CD4-positive, alpha-beta memory T cell (primary cell): ENCODE measurements around the gene PEAK3. TPM values are rescaled to one million over a fixed set of nuclear protein-coding genes. Genes with fewer than 3 reads are reported as not detected.

Experiments
- CTCF ChIA-PET: fragments of 350-600 bp; sonication (Branson Sonifier 250); formaldehyde crosslinking; loops from one replicate; lab custom pipeline; 2021; ENCODE audit warnings: inconsistent platforms; ENCODE audit not compliant: partially characterized antibody; lab: Charles Lee
- POLR2A ChIA-PET: fragments of 350-600 bp; sonication (Branson Sonifier 250); formaldehyde crosslinking; loops from one replicate; lab custom pipeline; 2021; ENCODE audit not compliant: partially characterized antibody; lab: Charles Lee
- DNase-seq, 5 donors: peaks; one replicate each; pipeline versions ENCODE4 v3.0.0 to v3.0.0-alpha.2; 2020 to 2022; ENCODE audit warnings: mixed read lengths in 1 of 5
- H3K27ac ChIP-seq: one replicate; pipeline ENCODE4 v1.7.0; 2013; ENCODE audit warnings: low read depth, low read length
- H3K27me3 ChIP-seq: 2 replicates; pipeline ENCODE4 v1.7.0; 2013; ENCODE audit warnings: mild to moderate bottlenecking, low read length, moderate library complexity; ENCODE audit not compliant: insufficient read depth
- H3K36me3 ChIP-seq: 2 replicates; pipeline ENCODE4 v1.7.0; 2013; ENCODE audit warnings: mild to moderate bottlenecking, low read length, moderate library complexity; ENCODE audit not compliant: insufficient read depth
- H3K4me1 ChIP-seq: 2 replicates; pipeline ENCODE4 v1.7.0; 2013; ENCODE audit warnings: mild to moderate bottlenecking, low read length, moderate library complexity; ENCODE audit not compliant: insufficient read depth
- H3K4me3 ChIP-seq, 2 donors: one replicate each; pipeline ENCODE4 v1.7.0; 2013; ENCODE audit warnings: low read length in 2 of 2, mild to moderate bottlenecking in 1 of 2
- H3K9me3 ChIP-seq, 2 donors: one replicate each; pipeline ENCODE4 v1.7.0; 2013; ENCODE audit warnings: low read length in 2 of 2, control low read depth in 1 of 2; ENCODE audit not compliant: control insufficient read depth in 1 of 2
- H3K27ac Mint-ChIP-seq, 7 donors: one replicate each; pipeline ENCODE4 v1.8.0; 2020 to 2021; ENCODE audit warnings: mixed read lengths in 7 of 7, mild to moderate bottlenecking in 6 of 7, inconsistent platforms in 3 of 7, moderate library complexity in 3 of 7
- H3K27me3 Mint-ChIP-seq, 2 donors: one replicate each; pipeline ENCODE4 v1.8.0; 2020 to 2021; ENCODE audit warnings: mixed read lengths in 2 of 2
- H3K36me3 Mint-ChIP-seq, 2 donors: one replicate each; pipeline ENCODE4 v1.8.0; 2020 to 2021; ENCODE audit warnings: mixed read lengths in 2 of 2, inconsistent platforms in 1 of 2, mild to moderate bottlenecking in 1 of 2
- H3K4me1 Mint-ChIP-seq, 4 donors: one replicate each; pipeline ENCODE4 v1.8.0; 2020 to 2021; ENCODE audit warnings: mixed read lengths in 4 of 4, mild to moderate bottlenecking in 1 of 4
- H3K4me3 Mint-ChIP-seq, 8 donors: one replicate each; pipeline ENCODE4 v1.8.0; 2020 to 2021; ENCODE audit warnings: mixed read lengths in 8 of 8, mild to moderate bottlenecking in 7 of 8, moderate library complexity in 6 of 8, inconsistent platforms in 3 of 8
- H3K9me3 Mint-ChIP-seq, 8 donors: one replicate each; pipeline ENCODE4 v1.8.0; 2020 to 2021; ENCODE audit warnings: mixed read lengths in 8 of 8, mild to moderate bottlenecking in 5 of 8, inconsistent platforms in 3 of 8, moderate library complexity in 1 of 8
- intact Hi-C: fragments of 100-400 bp; cut with micrococcal nuclease; formaldehyde crosslinking; loops from one replicate; pipeline ENCODE4 v1.15.1; 2023
- polyA plus RNA-seq, 2 donors: library from polyadenylated mRNA; unstranded; fragments of 300-500 nt; fragmentation: Illumina TruSeq; gene quantifications; one replicate each; pipeline ENCODE4 v1.2.3, GENCODE V29; 2021
- total RNA-seq, 2 experiments: library from RNA; stranded (reverse); gene quantifications; one replicate each; pipeline ENCODE4 v1.2.3, GENCODE V29; 2021

The PEAK3 gene
- total and polyA plus RNA-seq, 4 experiments from 2014 or later: 0.07 to 0.11 (median 0.07) TPM; not detected in 1

- peak overlapping the region in 1 of 2 donors; percentile 88 for H3K4me3 ChIP-seq
- peaks cover 78% of the 10 kb centered on the region for H3K4me1 ChIP-seq
- peak overlapping the region; percentile 98 for H3K27ac ChIP-seq
- peaks cover 16% of the 10 kb centered on the region for H3K36me3 ChIP-seq
- CTCF ChIA-PET: interaction anchor here (0.6 to 4.8 kb wide), 13 partner anchors 10 to 342 kb away, joined by 3 to 75 read pairs (median 4); partner anchors contain the start of genes AMH and AP3D1
- peaks cover 0 to 5% (median 0%) of the 10 kb centered on the region in 8 donors for H3K9me3 Mint-ChIP-seq
- POLR2A ChIA-PET: interaction anchor here (1.0 to 10.5 kb wide), 12 partner anchors 17 to 239 kb away, joined by 3 to 325 read pairs (median 4); partner anchors contain the start of genes AMH, AP3D1, GADD45B and JSRP1
- no peak for DNase-seq
- H3K4me3 Mint-ChIP-seq: peak overlapping the region; percentile 86 to 100 (median 98)
- H3K36me3 Mint-ChIP-seq: peaks cover 11 to 45% of the 10 kb centered on the region in 2 donors
- no peaks in the 10 kb centered on the region for H3K9me3 ChIP-seq
- peak overlapping the region; percentile 84 to 99 (median 97) for H3K27ac Mint-ChIP-seq
- intact Hi-C loops: loop anchor here (5.0 kb wide), 1 partner anchor 238 kb away; the partner anchor contains the start of gene GADD45B
- H3K27me3 ChIP-seq: no peaks in the 10 kb centered on the region
- H3K4me1 Mint-ChIP-seq: peaks cover 43 to 81% (median 64%) of the 10 kb centered on the region in 4 donors
- H3K27me3 Mint-ChIP-seq: peaks cover 2 to 5% of the 10 kb centered on the region in 2 donors
These were observed 42.8 kb downstream of the PEAK3 start for GRCh38 chr19:2239173-2239572.

GRCh38 chr19:2237869-2238153 lies 44.2 kb downstream of the PEAK3 start:
- CTCF ChIA-PET: interaction anchor here (0.6 to 4.8 kb wide), 9 partner anchors 16 to 383 kb away, joined by 3 to 75 read pairs (median 5); no protein-coding TSS in a partner anchor
- H3K4me1 Mint-ChIP-seq: peaks cover 44 to 80% (median 64%) of the 10 kb centered on the region in 4 donors
- peaks cover 8% of the 10 kb centered on the region for H3K36me3 ChIP-seq

DNA sequence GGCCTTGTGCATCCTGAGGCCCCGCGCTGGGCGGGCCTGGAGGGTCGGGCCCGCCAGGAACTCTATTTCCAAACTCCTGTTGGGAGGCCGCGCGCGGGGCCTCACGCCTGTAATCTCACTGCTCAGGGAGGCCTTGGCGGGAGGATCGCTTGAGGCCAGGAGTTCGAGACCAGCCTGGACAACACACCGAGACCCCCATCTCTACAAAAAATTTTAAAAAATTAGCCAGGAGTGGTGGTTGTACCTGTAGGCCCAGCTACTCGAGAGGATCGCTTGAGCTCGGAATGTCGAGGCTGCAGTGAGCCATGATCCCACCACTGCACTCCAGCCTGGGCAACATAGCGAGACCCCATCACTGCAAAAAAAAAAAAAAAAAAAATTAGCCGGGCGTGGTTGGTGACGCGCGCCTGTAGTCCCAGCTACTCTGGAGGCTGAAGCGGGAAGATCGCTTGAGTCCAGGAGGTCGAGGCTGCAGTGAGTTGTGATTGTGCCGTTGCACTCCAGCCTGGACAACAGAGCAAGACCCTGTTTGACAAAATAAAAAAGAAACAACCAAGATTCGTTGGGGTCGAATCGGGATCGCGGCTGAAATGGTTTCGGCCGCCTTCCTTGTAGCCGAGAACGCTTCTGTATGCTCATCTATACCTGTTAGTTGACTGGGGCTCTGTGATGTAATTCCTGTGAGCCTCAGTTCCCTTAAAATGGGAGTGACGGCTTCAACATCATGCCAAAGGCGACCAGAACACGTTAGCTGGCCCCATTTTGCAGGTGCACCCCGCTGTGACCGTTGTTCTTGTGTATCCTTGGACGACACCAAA lies 44.7 kb downstream of the PEAK3 start:
- Mint-ChIP-seq H3K4me1 (peaks cover 39 to 74% (median 59%) of the 10 kb centered on the region in 4 donors), H3K4me3 (peak overlapping the region; percentile 86 to 100 (median 98)), H3K9me3 (peaks cover 0 to 5% (median 0%) of the 10 kb centered on the region in 8 donors), H3K27ac (peak overlapping the region; percentile 84 to 99 (median 97)), H3K36me3 (peaks cover 5 to 44% of the 10 kb centered on the region in 2 donors), H3K27me3 (peaks cover 2 to 5% of the 10 kb centered on the region in 2 donors)
- intact Hi-C loops: loop anchor here (5.0 kb wide), 1 partner anchor 240 kb away; the partner anchor contains the start of gene GADD45B
- ChIA-PET POLR2A (interaction anchor here (0.9 to 10.5 kb wide), 6 partner anchors 19 to 381 kb away, joined by 3 to 325 read pairs (median 8); partner anchors contain the start of genes AMH, AP3D1, JSRP1 and TIMM13), CTCF (interaction anchor here (1.2 to 4.8 kb wide), 8 partner anchors 16 to 383 kb away, joined by 3 to 75 read pairs (median 8); no protein-coding TSS in a partner anchor)
- Histone ChIP-seq H3K27me3 (no peaks in the 10 kb centered on the region), H3K4me1 (peaks cover 69% of the 10 kb centered on the region), H3K4me3 (peak overlapping the region; percentile 38 to 88), H3K36me3 (peaks cover 6% of the 10 kb centered on the region), H3K9me3 (no peaks in the 10 kb centered on the region), H3K27ac (peak overlapping the region; percentile 98)
- no peak for DNase-seq

More at GRCh38 chr19:2237869-2238153, 44.2 kb downstream of the PEAK3 start:
- H3K36me3 Mint-ChIP-seq: peaks cover 11 to 49% of the 10 kb centered on the region in 2 donors
- POLR2A ChIA-PET: interaction anchor here (0.9 to 10.5 kb wide), 6 partner anchors 18 to 381 kb away, joined by 3 to 325 read pairs (median 8); partner anchors contain the start of genes AMH, AP3D1, JSRP1 and TIMM13
- Histone ChIP-seq H3K27ac (peak overlapping the region; percentile 98), H3K27me3 (no peaks in the 10 kb centered on the region), H3K4me3 (peak overlapping the region; percentile 38 to 88), H3K4me1 (peaks cover 75% of the 10 kb centered on the region), H3K9me3 (no peaks in the 10 kb centered on the region)
- peaks cover 0 to 5% (median 0%) of the 10 kb centered on the region in 8 donors for H3K9me3 Mint-ChIP-seq
- intact Hi-C loops: loop anchor here (5.0 kb wide), 1 partner anchor 239 kb away; the partner anchor contains the start of gene GADD45B
- peak overlapping the region; percentile 84 to 99 (median 97) for H3K27ac Mint-ChIP-seq
- DNase-seq: no peak
- peak overlapping the region; percentile 86 to 100 (median 98) for H3K4me3 Mint-ChIP-seq
- peaks cover 2 to 5% of the 10 kb centered on the region in 2 donors for H3K27me3 Mint-ChIP-seq

GRCh38 chr19:2236314-2237050 lies 45.5 kb downstream of the PEAK3 start, which contains the start of the genes PLEKHJ1 and SF3A2:
Gene PLEKHJ1, minus strand, starts transcription at chr19:2236329. Its CDS starts 81 bp downstream, at chr19:2236248.
Gene SF3A2, plus strand, starts transcription at chr19:2236824. Its CDS starts 6,595 bp downstream, at chr19:2243419.
- peak within 1 kb of the TSS; percentile 98 for H3K27ac ChIP-seq
- Mint-ChIP-seq H3K4me3 (peak within 1 kb of the TSS; percentile 95 to 100 (median 98)), H3K27me3 (peaks cover 2 to 5% of the 10 kb centered on the region in 2 donors), H3K9me3 (peaks cover 0 to 5% (median 0%) of the 10 kb centered on the region in 8 donors), H3K27ac (peak within 1 kb of the TSS; percentile 97 to 100 (median 99)), H3K4me1 (peaks cover 39 to 67% (median 54%) of the 10 kb centered on the region in 4 donors), H3K36me3 (peaks cover 5 to 42% of the 10 kb centered on the region in 2 donors)
- H3K4me1 ChIP-seq: peaks cover 62% of the 10 kb centered on the region
- ChIA-PET CTCF (interaction anchor here (0.6 to 4.8 kb wide), 16 partner anchors 13 to 401 kb away, joined by 3 to 75 read pairs (median 5); partner anchors contain the start of genes AMH and AP3D1), POLR2A (interaction anchor here (0.6 to 10.5 kb wide), 17 partner anchors 19 to 993 kb away, joined by 3 to 325 read pairs (median 4); partner anchors contain the start of genes AMH, AP3D1, GADD45B and JSRP1)
- intact Hi-C loops: loop anchor here (1.0 to 5.0 kb wide), 11 partner anchors 17 to 241 kb away; partner anchors contain the start of genes AP3D1, GADD45B, IZUMO4 and LSM7
- no peaks in the 10 kb centered on the region for H3K27me3 ChIP-seq
- H3K4me3 ChIP-seq: peak within 1 kb of the TSS; percentile 38 to 88
- DNase-seq: peak; percentile 98 to 100 (median 99)
- peaks cover 6% of the 10 kb centered on the region for H3K36me3 ChIP-seq
- H3K9me3 ChIP-seq: no peaks in the 10 kb centered on the region

DNA sequence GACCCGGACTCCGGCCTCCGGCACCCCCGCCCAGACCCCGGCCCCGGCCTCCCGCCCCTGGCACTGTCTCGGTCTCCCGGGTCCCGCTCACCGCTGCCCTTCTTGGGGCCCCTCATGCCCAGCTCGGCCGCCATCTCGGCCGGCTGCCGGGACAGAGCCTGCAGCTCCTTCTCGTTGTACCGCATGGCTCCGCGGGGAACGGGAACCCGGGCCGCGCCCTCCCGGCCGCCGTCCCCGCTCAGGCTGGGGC lies 46.0 kb downstream of the PEAK3 start:
- H3K27ac ChIP-seq: peak overlapping the region; percentile 98
- Mint-ChIP-seq H3K4me3 (peak overlapping the region in 7 of 8 donors; percentile 95 to 99 (median 98)), H3K36me3 (peaks cover 5 to 40% of the 10 kb centered on the region in 2 donors), H3K4me1 (peaks cover 35 to 62% (median 49%) of the 10 kb centered on the region in 4 donors), H3K27ac (peak overlapping the region in 6 of 7 donors; percentile 97 to 99 (median 99)), H3K27me3 (peaks cover 2 to 5% of the 10 kb centered on the region in 2 donors), H3K9me3 (peaks cover 0 to 5% (median 0%) of the 10 kb centered on the region in 8 donors)
- CTCF ChIA-PET: interaction anchor here (0.6 to 4.2 kb wide), 14 partner anchors 14 to 401 kb away, joined by 3 to 41 read pairs (median 4); partner anchors contain the start of genes AMH and AP3D1
- H3K27me3 ChIP-seq: no peaks in the 10 kb centered on the region
- no peak for DNase-seq
- POLR2A ChIA-PET: interaction anchor here (0.6 to 10.5 kb wide), 19 partner anchors 20 to 993 kb away, joined by 3 to 325 read pairs (median 4); partner anchors contain the start of genes AMH, AP3D1, GADD45B and JSRP1
- peaks cover 57% of the 10 kb centered on the region for H3K4me1 ChIP-seq
- intact Hi-C loops: loop anchor here (1.0 to 5.0 kb wide), 11 partner anchors 17 to 241 kb away; partner anchors contain the start of genes AP3D1, GADD45B, IZUMO4 and LSM7
- no peaks in the 10 kb centered on the region for H3K9me3 ChIP-seq
- peak overlapping the region in 1 of 2 donors; percentile 88 for H3K4me3 ChIP-seq
- peaks cover 6% of the 10 kb centered on the region for H3K36me3 ChIP-seq
